Measurements from ENCODE around the gene CFAP68.

- TF ChIP-seq POLR2A (IDR thresholded peaks at IDR 0.05), result no peak
- no peak for TF ChIP-seq CTCF (IDR thresholded peaks at IDR 0.05 in 4 of 5, conservative IDR thresholded peaks at IDR 0.05 in 1 of 5)
Measured at GRCh38 chr11:111845276-111846028, 33.9 kb upstream of the CFAP68 start.
